Endothelial cell (in vitro differentiated cells): ENCODE data around the gene GPR78. TPM values are rescaled to one million over a fixed set of nuclear protein-coding genes. Genes with fewer than 3 reads are reported as not detected.

Experiments
- DNase-seq: peaks from one replicate; pipeline ENCODE4 v3.0.0; 2021; ENCODE audit warnings: low spot score
- H3K27ac Mint-ChIP-seq: one replicate; pipeline ENCODE4 v1.8.0; 2021; ENCODE audit warnings: mixed read lengths, inconsistent platforms; ENCODE audit not compliant: unreplicated experiment
- H3K27me3 Mint-ChIP-seq: one replicate; pipeline ENCODE4 v1.8.0; 2021; ENCODE audit warnings: mild to moderate bottlenecking, moderate library complexity, mixed read lengths, inconsistent platforms; ENCODE audit not compliant: unreplicated experiment
- H3K36me3 Mint-ChIP-seq: one replicate; pipeline ENCODE4 v1.8.0; 2021; ENCODE audit warnings: mild to moderate bottlenecking, low read depth, mixed read lengths, inconsistent platforms; ENCODE audit not compliant: unreplicated experiment
- H3K4me1 Mint-ChIP-seq: one replicate; pipeline ENCODE4 v1.8.0; 2021; ENCODE audit warnings: mild to moderate bottlenecking, mixed read lengths, inconsistent platforms; ENCODE audit not compliant: unreplicated experiment
- H3K4me3 Mint-ChIP-seq: one replicate; pipeline ENCODE4 v1.8.0; 2021; ENCODE audit warnings: mild to moderate bottlenecking, mixed read lengths, inconsistent platforms; ENCODE audit not compliant: unreplicated experiment
- H3K9me3 Mint-ChIP-seq: one replicate; pipeline ENCODE4 v1.8.0; 2021; ENCODE audit warnings: mixed read lengths, inconsistent platforms; ENCODE audit not compliant: unreplicated experiment
- CTCF ChIP-seq: fragments of 200-600 bp; sonication (generic); IDR thresholded peaks from one replicate; pipeline ENCODE4 v1.5.0; 2021; ENCODE audit warnings: antibody characterized with exemption; ENCODE audit not compliant: unreplicated experiment
- total RNA-seq: library from RNA; stranded (reverse); fragmentation: NEBNext Ultra II Directional; extraction: Animal tissue kit (Norgen Biotek cat#: 25700); gene quantifications from one replicate; pipeline ENCODE4 v1.2.1, GENCODE V29; 2021; ENCODE audit not compliant: unreplicated experiment

Gene GPR78
- total RNA-seq, 1 donor from 2014 or later: not detected

DNA sequence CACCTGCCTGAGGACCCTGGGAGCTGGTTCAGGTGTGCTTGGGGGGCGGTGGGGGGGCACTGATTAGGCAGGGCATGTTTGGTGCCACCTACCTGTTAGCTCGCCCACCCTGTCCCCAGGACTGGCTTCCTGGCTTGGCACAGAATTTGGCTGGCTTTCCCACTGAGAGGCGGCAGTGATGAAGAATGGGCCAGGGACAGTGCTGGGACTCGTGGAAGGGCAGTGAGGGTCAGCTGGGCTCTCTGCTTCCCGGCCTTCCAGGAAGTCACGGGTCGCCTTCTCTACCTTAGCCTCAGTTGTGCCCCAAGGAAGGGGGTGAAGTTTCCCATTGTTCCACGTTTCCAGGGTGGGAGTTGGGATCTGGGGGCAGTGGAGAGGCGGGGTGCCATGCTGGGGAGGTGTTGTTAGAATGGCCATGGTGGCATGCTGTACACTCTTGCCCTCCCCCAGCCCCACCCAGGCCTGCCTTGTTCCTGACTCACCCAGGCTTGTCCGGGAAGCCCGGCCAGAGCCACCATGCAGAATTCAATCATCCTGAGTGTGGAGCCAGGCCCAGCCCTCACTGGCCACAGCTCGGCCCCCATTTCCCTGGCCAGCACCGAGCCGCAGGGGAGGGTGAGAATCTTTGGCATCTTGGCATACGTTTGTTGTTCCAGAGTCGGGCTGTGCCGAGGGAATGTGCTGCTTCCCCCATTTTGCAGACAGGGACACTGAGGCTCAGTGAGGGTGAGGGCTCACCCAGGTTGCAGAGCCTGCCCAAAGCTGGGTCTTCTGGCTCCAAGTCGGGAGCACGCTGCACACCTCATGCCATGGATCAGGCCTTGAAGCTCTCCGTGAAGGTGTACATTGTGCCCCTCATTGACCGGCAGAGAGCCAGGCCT lies 21.9 kb upstream of the GPR78 start:
- no peak for TF ChIP-seq CTCF
- Mint-ChIP-seq H3K4me3 (no peak overlapping the region), H3K9me3 (no peaks in the 10 kb centered on the region), H3K27me3 (peaks cover 3% of the 10 kb centered on the region), H3K36me3 (peaks cover 3% of the 10 kb centered on the region), H3K4me1 (peaks cover 13% of the 10 kb centered on the region), H3K27ac (no peak overlapping the region)
- DNase-seq: no peak

DNA sequence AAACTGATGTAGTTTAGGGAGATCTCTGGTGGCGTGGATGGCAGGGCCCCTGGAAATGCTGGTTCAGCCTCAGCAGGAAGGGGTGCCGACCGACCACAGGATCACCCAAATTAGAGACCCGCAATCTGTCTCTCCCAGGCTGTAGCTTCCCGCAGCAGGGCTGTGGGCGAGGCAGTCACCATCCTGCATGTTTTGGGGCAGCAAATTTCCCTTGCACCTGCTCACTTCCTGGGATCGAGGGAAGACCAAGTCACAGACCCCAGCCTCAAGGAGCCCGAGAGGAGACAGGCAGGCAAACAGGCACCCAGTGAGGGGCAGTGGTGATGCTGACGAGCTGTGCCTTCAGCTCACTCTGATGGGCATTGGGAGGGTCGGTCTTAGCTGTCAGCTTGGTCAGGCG lies 21.2 kb upstream of the GPR78 start:
- Mint-ChIP-seq H3K4me3 (no peak overlapping the region), H3K27me3 (peaks cover 3% of the 10 kb centered on the region), H3K27ac (no peak overlapping the region), H3K36me3 (peaks cover 3% of the 10 kb centered on the region), H3K9me3 (no peaks in the 10 kb centered on the region), H3K4me1 (peaks cover 13% of the 10 kb centered on the region)
- DNase-seq: no peak
- no peak for TF ChIP-seq CTCF

DNA sequence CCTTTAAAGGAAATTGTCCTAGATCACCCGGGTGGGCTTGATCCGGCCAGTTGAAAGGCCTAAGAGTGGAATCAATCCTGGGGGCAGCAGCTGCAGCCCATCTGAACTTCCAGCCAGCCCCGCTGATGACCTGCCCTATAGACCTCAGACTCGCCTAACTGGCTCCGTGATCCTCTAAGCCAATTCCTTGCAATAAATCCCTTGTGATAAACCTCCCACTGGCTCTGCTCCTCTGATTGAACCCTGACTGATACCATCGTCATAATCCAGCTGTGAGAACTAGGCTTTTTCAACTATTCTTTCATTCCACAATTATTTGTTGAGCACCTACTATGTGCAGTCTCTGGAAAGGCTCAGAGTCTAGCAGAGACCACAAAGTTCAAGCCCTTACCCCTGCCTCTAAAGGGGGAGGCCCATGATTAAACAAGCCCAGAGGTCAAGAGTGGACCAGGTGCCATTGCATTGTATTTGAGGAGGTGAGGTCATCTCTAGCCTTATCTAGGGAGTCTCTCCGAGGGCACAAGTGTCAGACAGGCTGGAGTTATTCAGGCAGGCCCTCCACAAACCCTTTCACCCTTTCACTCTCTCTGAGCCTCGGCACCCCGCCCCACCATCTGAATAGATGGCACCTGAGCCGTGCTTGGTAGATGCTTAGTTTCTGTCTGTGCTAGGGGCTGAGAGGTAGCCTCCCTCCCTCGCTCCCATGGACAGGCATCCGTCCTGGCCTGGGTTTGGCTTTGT lies 20.5 kb upstream of the GPR78 start:
- DNase-seq: no peak
- H3K4me3 Mint-ChIP-seq: no peak overlapping the region
- peaks cover 3% of the 10 kb centered on the region for H3K36me3 Mint-ChIP-seq
- no peak for TF ChIP-seq CTCF
- no peaks in the 10 kb centered on the region for H3K9me3 Mint-ChIP-seq
- H3K27ac Mint-ChIP-seq: no peak overlapping the region
- H3K4me1 Mint-ChIP-seq: peaks cover 13% of the 10 kb centered on the region
- H3K27me3 Mint-ChIP-seq: peaks cover 3% of the 10 kb centered on the region

DNA sequence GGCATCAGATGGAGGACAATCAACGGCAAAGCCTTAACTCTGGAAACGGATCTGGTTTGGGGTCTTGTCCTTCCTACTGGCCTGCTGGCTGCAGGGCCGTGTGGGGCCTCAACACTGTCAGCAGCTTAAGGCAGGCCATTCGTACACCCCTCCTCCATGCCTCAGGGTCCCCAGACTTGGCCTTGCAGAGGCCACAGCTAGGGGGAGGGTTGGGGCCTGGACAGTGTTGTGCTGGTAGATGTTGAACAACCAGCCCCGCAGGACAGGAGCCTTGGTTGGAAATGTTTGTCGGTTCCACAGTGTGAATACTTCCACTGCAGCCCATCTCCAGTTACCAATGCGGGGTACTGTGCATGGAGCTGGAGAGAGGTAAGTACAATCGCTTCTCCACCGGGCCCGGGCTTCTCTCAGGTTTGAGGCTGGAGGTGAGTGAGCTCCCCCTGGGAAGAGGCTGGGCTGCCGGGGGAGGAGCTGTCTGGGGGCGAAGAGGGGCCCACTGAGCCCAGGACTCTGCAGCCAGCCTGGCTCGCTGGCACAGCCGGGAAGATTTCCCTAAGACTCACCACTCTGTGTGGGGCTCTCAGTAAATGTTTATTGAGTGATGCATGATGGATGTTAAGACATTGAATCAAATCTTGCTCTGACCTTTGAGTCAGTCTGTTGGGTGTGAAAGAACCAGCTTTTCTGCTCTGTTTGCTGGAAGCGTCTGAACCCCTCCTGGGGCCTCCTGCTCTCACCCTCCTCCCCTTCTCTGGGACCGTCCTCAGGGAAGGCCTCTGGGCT lies 19.7 kb upstream of the GPR78 start:
- no peak overlapping the region for H3K27ac Mint-ChIP-seq
- no peak for DNase-seq
- peaks cover 13% of the 10 kb centered on the region for H3K4me1 Mint-ChIP-seq
- no peak for TF ChIP-seq CTCF
- no peaks in the 10 kb centered on the region for H3K9me3 Mint-ChIP-seq
- H3K27me3 Mint-ChIP-seq: no peaks in the 10 kb centered on the region
- H3K4me3 Mint-ChIP-seq: no peak overlapping the region
- H3K36me3 Mint-ChIP-seq: no peaks in the 10 kb centered on the region
